ENCODE results near the gene NAT9.

NAT9 gene

GRCh38 chr17:74785981-74786360, 9.8 kb upstream of the NAT9 start:
- Histone ChIP-seq H3K27ac (no peak overlapping the region), H3K27me3 (replicated peaks) (no peaks in the 10 kb centered on the region), H3K4me3 (ENCODE audit: low read depth, low read length) (no peak overlapping the region), H3K36me3 (replicated peaks) (peaks cover 22% of the 10 kb centered on the region)
- TF ChIP-seq CTCF (IDR thresholded peaks at IDR 0.05; ENCODE audit: low read depth, low read length, missing control alignments), result no peak
- DNase-seq, result no peak
- in situ Hi-C loops (cut with HindIII; ENCODE audit: low pct_ligation_motif_present, low sequenced_read_pairs), result no loop called here

GRCh38 chr17:74785096-74785980, 9.2 kb upstream of the NAT9 start:
- TF ChIP-seq CTCF (IDR thresholded peaks at IDR 0.05; ENCODE audit: low read depth, low read length, missing control alignments), result peak; percentile 32
- H3K27me3 ChIP-seq (replicated peaks), result no peaks in the 10 kb centered on the region
- no peak overlapping the region for H3K4me3 ChIP-seq (ENCODE audit: low read depth, low read length)
- H3K36me3 ChIP-seq (replicated peaks), result peaks cover 28% of the 10 kb centered on the region
- no peak for DNase-seq
- H3K27ac ChIP-seq, result no peak overlapping the region
- in situ Hi-C loops (cut with HindIII; ENCODE audit: low pct_ligation_motif_present, low sequenced_read_pairs), result no loop called here

- no peak for DNase-seq
- Histone ChIP-seq H3K4me3 (ENCODE audit: low read depth, low read length) (no peak overlapping the region), H3K27ac (no peak overlapping the region), H3K36me3 (replicated peaks) (peaks cover 29% of the 10 kb centered on the region), H3K27me3 (replicated peaks) (no peaks in the 10 kb centered on the region)
- in situ Hi-C loops (cut with HindIII; ENCODE audit: low pct_ligation_motif_present, low sequenced_read_pairs), result no loop called here
- no peak for TF ChIP-seq CTCF (IDR thresholded peaks at IDR 0.05; ENCODE audit: low read depth, low read length, missing control alignments)
Observed at GRCh38 chr17:74784125-74784810, 8.1 kb upstream of the NAT9 start.

GRCh38 chr17:74782571-74782970, 6.4 kb upstream of the NAT9 start:
- peaks cover 23% of the 10 kb centered on the region for H3K36me3 ChIP-seq (replicated peaks)
- no peak overlapping the region for H3K27ac ChIP-seq
- TF ChIP-seq CTCF (IDR thresholded peaks at IDR 0.05; ENCODE audit: low read depth, low read length, missing control alignments), result no peak

GRCh38 chr17:74780443-74781238, 4.5 kb upstream of the NAT9 start:
- Histone ChIP-seq H3K27ac (no peak overlapping the region), H3K36me3 (replicated peaks) (peaks cover 20% of the 10 kb centered on the region), H3K27me3 (replicated peaks) (no peaks in the 10 kb centered on the region), H3K4me3 (ENCODE audit: low read depth, low read length) (no peak overlapping the region)
- in situ Hi-C loops (cut with HindIII; ENCODE audit: low pct_ligation_motif_present, low sequenced_read_pairs), result no loop called here
- no peak for DNase-seq
- peak; percentile 63 for TF ChIP-seq CTCF (IDR thresholded peaks at IDR 0.05; ENCODE audit: low read depth, low read length, missing control alignments)

More at GRCh38 chr17:74782571-74782970, 6.4 kb upstream of the NAT9 start:
- H3K27me3 ChIP-seq (replicated peaks), result no peaks in the 10 kb centered on the region
- in situ Hi-C loops (cut with HindIII; ENCODE audit: low pct_ligation_motif_present, low sequenced_read_pairs), result no loop called here
- H3K4me3 ChIP-seq (ENCODE audit: low read depth, low read length), result no peak overlapping the region
- no peak for DNase-seq

All from brain microvascular endothelial cell (primary cell).